Left hindlimb (tissue), 1 donor: ENCODE data around the gene CIAO2A.
"Not testable (repeated sequence)": the region's sequence is repeated elsewhere in the genome, so short reads cannot be mapped to it uniquely, and the experiment has no call there.

ENCODE experiments used
- DNase-seq: peaks from one replicate; pipeline ENCODE4 v3.0.0-alpha.2; 2018

The CIAO2A gene

GRCh38 chr15:64093627-64094417 lies at the start of gene CIAO2A:
Gene CIAO2A, minus strand, starts transcription at chr15:64093838. Its CDS starts 70 bp downstream, at chr15:64093768.
- DNase-seq: peak; percentile 96

- no peak for DNase-seq
Measured at GRCh38 chr15:64143276-64143675, 49.6 kb upstream of the CIAO2A start.

GRCh38 chr15:64141798-64142512 lies 48.3 kb upstream of the CIAO2A start:
- DNase-seq: no peak

- no peak for DNase-seq
Measured at GRCh38 chr15:64138331-64138941, 44.8 kb upstream of the CIAO2A start.

GRCh38 chr15:64137226-64137833 lies 43.7 kb upstream of the CIAO2A start:
- no peak for DNase-seq

DNA sequence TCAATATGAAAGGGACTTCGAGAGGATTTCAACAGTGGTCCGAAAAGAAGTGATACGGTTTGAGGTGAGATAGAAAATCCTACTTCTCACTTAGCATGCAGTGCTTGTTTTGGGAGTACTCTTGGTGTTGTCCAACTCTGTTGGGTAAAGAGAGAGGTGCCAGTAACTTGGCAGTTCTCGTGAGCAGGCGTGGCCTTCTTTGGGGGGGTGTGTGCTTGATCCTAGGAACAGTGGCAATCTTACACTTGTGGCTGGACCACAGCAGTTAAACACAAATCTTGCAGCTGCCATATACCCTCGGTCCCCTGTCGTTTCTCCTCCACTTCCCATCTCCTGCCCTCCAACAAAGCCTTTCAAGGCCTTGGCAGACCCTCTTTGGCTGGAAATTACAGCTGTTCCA lies 42.7 kb upstream of the CIAO2A start:
- no peak for DNase-seq

DNA sequence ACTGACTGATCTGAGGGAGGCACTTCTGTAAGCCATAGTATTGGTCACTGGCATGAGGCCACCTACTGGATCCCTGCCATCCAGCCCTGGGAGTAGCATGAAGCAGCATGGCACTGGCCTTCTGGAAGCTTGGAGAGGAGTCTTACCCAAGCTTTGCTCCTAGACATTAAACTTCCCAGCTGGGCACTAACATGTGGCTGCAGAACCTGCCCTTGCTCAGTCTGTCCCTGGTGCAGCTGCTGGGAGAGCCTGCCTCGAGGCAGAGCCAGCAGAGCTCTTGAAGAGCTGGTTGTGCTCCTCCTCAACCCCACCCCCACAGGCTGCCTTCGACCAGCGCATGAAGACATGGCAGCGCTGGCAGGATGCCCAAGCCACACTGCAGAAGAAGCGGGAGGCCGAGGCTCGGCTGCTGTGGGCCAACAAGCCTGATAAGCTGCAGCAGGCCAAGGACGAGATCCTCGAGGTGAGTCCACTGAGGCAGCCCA lies 40.7 kb upstream of the CIAO2A start:
- DNase-seq: no peak

GRCh38 chr15:64133623-64134344 lies 40.1 kb upstream of the CIAO2A start:
- DNase-seq: no peak

- no peak for DNase-seq
Measured at GRCh38 chr15:64132217-64132616, 38.6 kb upstream of the CIAO2A start.

DNA sequence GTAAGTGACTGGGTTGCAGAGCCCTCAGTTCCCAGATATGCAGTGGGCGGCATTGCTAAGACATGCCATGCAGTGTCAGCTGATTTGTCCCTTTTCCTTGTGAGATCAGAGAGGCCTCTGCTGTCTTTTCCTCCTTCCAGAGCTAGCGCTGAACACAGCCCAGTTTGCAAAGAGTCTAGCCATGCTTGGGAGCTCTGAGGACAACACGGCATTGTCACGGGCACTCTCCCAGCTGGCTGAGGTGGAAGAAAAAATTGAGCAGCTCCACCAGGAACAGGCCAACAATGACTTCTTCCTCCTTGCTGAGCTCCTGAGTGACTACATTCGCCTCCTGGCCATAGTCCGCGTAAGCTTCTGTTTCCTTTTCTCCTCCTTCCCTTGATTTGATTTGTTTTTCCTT lies 37.9 kb upstream of the CIAO2A start:
- no peak for DNase-seq

DNA sequence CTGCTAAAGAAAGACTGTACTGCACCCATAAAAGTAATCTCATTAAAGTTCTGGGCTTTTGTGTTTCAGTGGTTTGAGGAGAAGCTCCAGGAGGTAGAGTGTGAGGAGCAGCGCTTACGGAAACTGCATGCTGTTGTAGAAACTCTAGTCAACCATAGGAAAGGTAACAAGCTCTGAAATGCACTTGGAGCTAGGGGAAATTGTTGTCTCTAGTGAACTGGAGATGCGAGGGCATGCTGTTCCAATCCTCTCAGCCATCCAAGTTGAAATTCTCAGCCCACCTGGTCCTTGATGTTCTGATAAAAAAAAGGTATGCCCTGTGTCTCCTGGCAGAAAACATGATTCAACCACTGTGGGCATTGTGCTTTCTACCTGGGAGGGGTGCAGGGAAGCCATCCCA lies 36.5 kb upstream of the CIAO2A start:
- no peak for DNase-seq

- DNase-seq: no peak
Measured at GRCh38 chr15:64127521-64128270, 34.1 kb upstream of the CIAO2A start.

DNA sequence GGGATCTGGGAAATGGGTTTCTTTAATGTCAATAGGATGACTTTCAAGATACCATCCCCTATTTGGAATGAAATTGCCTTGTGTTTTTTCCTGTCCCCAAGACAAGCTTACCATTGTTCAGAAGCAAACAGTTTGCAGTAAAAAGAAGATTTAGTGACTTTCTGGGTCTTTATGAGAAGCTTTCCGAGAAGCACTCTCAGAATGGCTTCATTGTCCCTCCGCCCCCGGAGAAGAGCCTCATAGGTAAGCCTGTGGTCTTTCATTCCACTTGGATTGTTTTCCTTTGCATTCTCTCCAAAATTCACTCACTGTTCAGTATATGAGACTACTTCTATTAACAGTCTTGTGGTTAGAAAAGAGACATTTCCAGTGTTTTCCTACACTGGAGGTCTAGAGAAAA lies 32.3 kb upstream of the CIAO2A start:
- DNase-seq: no peak

- no peak for DNase-seq
Measured at GRCh38 chr15:64122936-64123351, 29.3 kb upstream of the CIAO2A start.

- no peak for DNase-seq
Measured at GRCh38 chr15:64122444-64122843, 28.8 kb upstream of the CIAO2A start.

DNA sequence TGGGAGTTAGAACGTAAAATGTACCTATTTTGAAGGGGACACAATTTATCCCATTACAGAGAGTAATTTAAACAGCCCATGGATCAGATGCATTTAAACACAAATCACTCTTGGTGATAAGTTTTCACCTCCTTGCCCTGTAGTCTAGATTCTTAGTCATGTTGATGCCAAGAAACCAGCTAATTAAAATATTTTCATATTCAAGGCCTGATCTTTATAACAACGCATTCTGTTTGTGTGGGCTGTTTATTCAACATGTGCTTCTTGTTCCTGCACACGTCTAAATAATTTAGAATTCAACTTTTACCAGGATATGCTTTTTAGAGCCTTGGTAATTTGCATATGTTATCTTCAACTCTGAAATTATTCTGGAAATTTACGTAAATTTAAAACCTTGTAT lies 28.0 kb upstream of the CIAO2A start:
- no peak for DNase-seq

GRCh38 chr15:64120322-64120721 lies 26.7 kb upstream of the CIAO2A start:
- not testable (repeated sequence) for DNase-seq

GRCh38 chr15:64117759-64118487 lies 24.3 kb upstream of the CIAO2A start:
- DNase-seq: no peak

GRCh38 chr15:64112904-64113303 lies 19.3 kb upstream of the CIAO2A start:
- DNase-seq: no peak

DNA sequence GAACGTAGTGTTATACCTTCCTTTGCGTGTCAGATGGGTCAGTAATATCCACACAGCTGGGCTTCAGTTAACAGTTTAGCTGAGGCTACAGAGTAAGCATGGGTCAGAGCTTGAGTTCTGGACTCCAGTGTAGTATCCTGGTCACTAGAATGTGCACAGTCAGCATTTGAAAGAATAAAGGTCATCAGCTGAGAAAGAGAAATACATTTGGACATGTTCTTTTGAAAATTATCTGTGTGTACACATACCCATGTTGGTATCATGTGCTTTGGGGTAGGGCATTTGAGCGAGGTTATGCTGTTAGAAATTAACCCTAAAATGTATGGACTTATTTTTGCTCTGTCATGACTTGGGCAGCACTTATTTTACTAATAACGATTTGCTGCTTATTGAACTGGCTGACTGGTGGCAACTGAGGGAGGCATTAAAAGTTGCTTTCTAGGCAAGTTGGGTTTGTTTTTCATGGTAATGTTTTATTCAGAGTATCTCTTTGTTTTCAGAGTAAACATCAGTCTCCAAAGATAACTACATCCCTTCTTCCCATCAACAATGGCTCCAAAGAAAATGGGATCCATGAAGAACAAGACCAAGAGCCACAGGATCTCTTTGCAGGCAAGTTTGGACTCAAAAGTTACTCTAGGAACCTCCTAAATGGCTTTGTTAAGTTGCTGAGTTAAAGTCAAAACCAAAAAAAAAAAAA lies 18.6 kb upstream of the CIAO2A start:
- DNase-seq: no peak

GRCh38 chr15:64111679-64112050 lies 18.0 kb upstream of the CIAO2A start:
- DNase-seq: no peak
